Natural killer cell (primary cell): ENCODE results near the gene PTPRN. TPM values are rescaled to one million over a fixed set of nuclear protein-coding genes. Genes with fewer than 3 reads are reported as not detected.

Experiments used
- ATAC-seq, 3 donors: fragments of 150-1000 bp in 2 of 3; fragments of 200-7000 bp in 1 of 3; cut with Tn5 transposase; 1 replicate in 1 of 3; 2 replicates in 2 of 3; pipeline ENCODE4 v1.10.0; 2021; ENCODE audit warnings: mild to moderate bottlenecking in 2 of 3, moderate library complexity in 2 of 3
- DNase-seq, 2 donors: peaks; one replicate each; pipeline versions ENCODE4 v3.0.0 to v3.0.0-alpha.2; 2013 to 2021; ENCODE audit warnings: mixed read lengths in 1 of 2
- H3K27ac ChIP-seq: one replicate; pipeline ENCODE4 v1.5.1; 2013; ENCODE audit warnings: mild to moderate bottlenecking, low read length
- H3K27me3 ChIP-seq: one replicate; pipeline ENCODE4 v1.6.1; 2013; ENCODE audit warnings: low read length; ENCODE audit not compliant: control insufficient read depth, insufficient read depth
- H3K36me3 ChIP-seq: one replicate; pipeline ENCODE4 v1.6.1; 2013; ENCODE audit warnings: low read length; ENCODE audit not compliant: control insufficient read depth, insufficient read depth
- H3K4me1 ChIP-seq: one replicate; pipeline ENCODE4 v1.6.1; 2013; ENCODE audit warnings: low read length; ENCODE audit not compliant: control insufficient read depth, insufficient read depth
- H3K4me3 ChIP-seq: one replicate; pipeline ENCODE4 v1.5.1; 2013; ENCODE audit warnings: low read length
- H3K9me3 ChIP-seq: one replicate; pipeline ENCODE4 v1.6.1; 2013; ENCODE audit warnings: low read length; ENCODE audit not compliant: control insufficient read depth, insufficient read depth
- H3K27ac Mint-ChIP-seq, 2 donors: one replicate each; pipeline ENCODE4 v1.8.0; 2022; ENCODE audit warnings: mild to moderate bottlenecking in 2 of 2, mixed read lengths in 2 of 2, moderate library complexity in 1 of 2
- H3K27me3 Mint-ChIP-seq, 2 donors: one replicate each; pipeline ENCODE4 v1.8.0; 2022; ENCODE audit warnings: low read depth in 2 of 2, mixed read lengths in 2 of 2
- H3K36me3 Mint-ChIP-seq: one replicate; pipeline ENCODE4 v1.8.0; 2022; ENCODE audit warnings: mixed read lengths
- H3K4me1 Mint-ChIP-seq, 2 donors: one replicate each; pipeline ENCODE4 v1.8.0; 2022; ENCODE audit warnings: mixed read lengths in 2 of 2
- H3K4me3 Mint-ChIP-seq: one replicate; pipeline ENCODE4 v1.8.0; 2022; ENCODE audit warnings: mild to moderate bottlenecking, moderate library complexity, mixed read lengths
- H3K9me3 Mint-ChIP-seq, 2 donors: one replicate each; pipeline ENCODE4 v1.8.0; 2022; ENCODE audit warnings: mixed read lengths in 2 of 2
- WGBS: methylation state at CpG from one replicate; pipeline ENCODE4 v1.1.7; 2013; ENCODE audit warnings: missing lambda C conversion rate; ENCODE audit not compliant: insufficient coverage; 5-methylcytosine and 5-hydroxymethylcytosine counted together
- intact Hi-C: fragments of 100-400 bp; cut with micrococcal nuclease; formaldehyde crosslinking; loops from one replicate; pipeline ENCODE4 v1.14.2; 2022
- total RNA-seq, 4 donors: library from RNA; stranded (reverse); fragments of 120-200 nt in 1 of 4; gene quantifications; one replicate each; pipeline versions ENCODE4 v1.2.3 to v1.2.4, GENCODE V29; 2013 to 2022
- TF ChIP-seq, protein P1 (sequence below): fragments of 200-600 bp; IDR thresholded peaks from one replicate; pipeline ENCODE4 v1.8.0; 2022; ENCODE audit warnings: antibody characterized with exemption

The PTPRN gene
- total RNA-seq, 3 donors from 2014 or later (not counting 1 experiment from before 2014, with no cell fraction given), result 0.23 to 0.35 TPM; not detected in 1

DNA sequence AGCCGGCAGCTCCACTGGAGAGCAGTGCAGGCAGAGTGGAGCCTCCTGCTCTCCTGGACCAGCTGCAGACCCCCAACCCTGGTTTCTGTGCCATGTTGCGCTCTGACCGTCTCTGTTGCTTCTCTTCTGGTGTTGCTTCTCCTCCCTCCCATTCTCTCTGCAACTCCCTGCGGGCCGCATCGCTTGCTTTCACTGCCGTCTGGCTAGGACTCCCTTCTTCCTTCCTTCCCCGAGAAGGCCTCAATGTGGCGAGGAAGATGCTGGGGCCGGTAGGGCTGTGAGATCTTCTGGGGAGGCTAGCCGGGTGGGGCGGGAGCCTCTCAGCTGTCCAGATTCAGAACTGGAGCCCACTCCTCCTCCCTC, 23.8 kb downstream of the PTPRN start:
- ATAC-seq, result no peak
- 97% methylated on average over 12 of the region's 12 CpGs for WGBS
- peaks cover 50% of the 10 kb centered on the region for H3K36me3 ChIP-seq

GRCh38 chr2:219284501-219285372, 24.5 kb downstream of the PTPRN start:
- intact Hi-C loops, result no loop called here
- Histone ChIP-seq H3K4me1 (peaks cover 10% of the 10 kb centered on the region), H3K36me3 (peaks cover 50% of the 10 kb centered on the region), H3K9me3 (no peaks in the 10 kb centered on the region), H3K27ac (no peak overlapping the region), H3K27me3 (no peaks in the 10 kb centered on the region), H3K4me3 (no peak overlapping the region)
- DNase-seq (no peak), ATAC-seq (no peak)
- H3K9me3 Mint-ChIP-seq, result no peaks in the 10 kb centered on the region
- H3K36me3 Mint-ChIP-seq, result no peaks in the 10 kb centered on the region
- H3K27me3 Mint-ChIP-seq, result no peaks in the 10 kb centered on the region
- 98% methylated on average over 16 of the region's 16 CpGs for WGBS
- TF ChIP-seq, protein P1, sequence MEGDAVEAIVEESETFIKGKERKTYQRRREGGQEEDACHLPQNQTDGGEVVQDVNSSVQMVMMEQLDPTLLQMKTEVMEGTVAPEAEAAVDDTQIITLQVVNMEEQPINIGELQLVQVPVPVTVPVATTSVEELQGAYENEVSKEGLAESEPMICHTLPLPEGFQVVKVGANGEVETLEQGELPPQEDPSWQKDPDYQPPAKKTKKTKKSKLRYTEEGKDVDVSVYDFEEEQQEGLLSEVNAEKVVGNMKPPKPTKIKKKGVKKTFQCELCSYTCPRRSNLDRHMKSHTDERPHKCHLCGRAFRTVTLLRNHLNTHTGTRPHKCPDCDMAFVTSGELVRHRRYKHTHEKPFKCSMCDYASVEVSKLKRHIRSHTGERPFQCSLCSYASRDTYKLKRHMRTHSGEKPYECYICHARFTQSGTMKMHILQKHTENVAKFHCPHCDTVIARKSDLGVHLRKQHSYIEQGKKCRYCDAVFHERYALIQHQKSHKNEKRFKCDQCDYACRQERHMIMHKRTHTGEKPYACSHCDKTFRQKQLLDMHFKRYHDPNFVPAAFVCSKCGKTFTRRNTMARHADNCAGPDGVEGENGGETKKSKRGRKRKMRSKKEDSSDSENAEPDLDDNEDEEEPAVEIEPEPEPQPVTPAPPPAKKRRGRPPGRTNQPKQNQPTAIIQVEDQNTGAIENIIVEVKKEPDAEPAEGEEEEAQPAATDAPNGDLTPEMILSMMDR, result no peak
- no peak overlapping the region for H3K27ac Mint-ChIP-seq
- H3K4me3 Mint-ChIP-seq, result no peak overlapping the region
- peaks cover 13 to 24% of the 10 kb centered on the region in 2 donors for H3K4me1 Mint-ChIP-seq

More for the DNA sequence above, 23.8 kb downstream of the PTPRN start:
- Histone ChIP-seq H3K27ac (no peak overlapping the region), H3K4me3 (no peak overlapping the region), H3K27me3 (no peaks in the 10 kb centered on the region), H3K9me3 (no peaks in the 10 kb centered on the region), H3K4me1 (peaks cover 4% of the 10 kb centered on the region)
- TF ChIP-seq, protein P1, result no peak
- intact Hi-C loops, result no loop called here
- H3K36me3 Mint-ChIP-seq, result no peaks in the 10 kb centered on the region
- H3K9me3 Mint-ChIP-seq, result no peaks in the 10 kb centered on the region
- H3K27ac Mint-ChIP-seq, result no peak overlapping the region
- H3K4me3 Mint-ChIP-seq, result no peak overlapping the region
- H3K27me3 Mint-ChIP-seq, result no peaks in the 10 kb centered on the region
- peaks cover 7 to 18% of the 10 kb centered on the region in 2 donors for H3K4me1 Mint-ChIP-seq
- DNase-seq, result no peak

DNA sequence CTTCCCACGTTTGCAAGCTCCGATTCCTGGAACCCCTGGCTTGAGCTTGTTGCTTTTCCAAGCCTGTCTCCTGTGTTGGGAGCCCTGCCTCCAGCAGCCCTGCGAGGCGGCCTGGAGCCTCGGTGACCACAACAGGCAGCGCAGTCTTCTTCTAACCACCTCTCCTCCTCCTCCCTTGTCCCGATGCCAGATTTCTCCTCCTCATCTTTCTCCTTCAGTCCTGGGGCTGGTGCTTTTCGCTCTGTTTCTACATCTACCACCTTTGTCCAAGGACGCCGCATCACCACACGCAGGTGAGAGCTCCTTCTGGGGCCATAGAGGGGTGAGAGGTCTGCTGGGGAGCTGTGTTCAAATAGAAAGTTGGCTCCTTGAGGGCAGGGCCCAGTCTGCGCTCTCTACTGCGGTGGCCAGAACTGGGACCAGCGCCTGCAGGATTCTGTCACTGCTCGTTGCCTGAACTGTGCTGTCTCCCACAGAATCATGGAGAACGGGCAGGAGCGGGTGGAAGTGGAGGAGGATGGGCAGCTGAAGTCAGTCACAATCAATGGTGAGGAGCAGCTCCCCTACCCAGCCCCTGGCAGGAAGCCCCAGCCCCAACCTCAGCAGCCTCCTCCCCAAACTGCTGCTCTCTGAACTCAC, 26.1 kb downstream of the PTPRN start:
- Histone ChIP-seq H3K4me3 (no peak overlapping the region), H3K4me1 (peaks cover 23% of the 10 kb centered on the region), H3K9me3 (no peaks in the 10 kb centered on the region), H3K36me3 (peaks cover 50% of the 10 kb centered on the region), H3K27ac (no peak overlapping the region), H3K27me3 (no peaks in the 10 kb centered on the region)
- Mint-ChIP-seq H3K9me3 (no peaks in the 10 kb centered on the region), H3K27me3 (no peaks in the 10 kb centered on the region), H3K36me3 (no peaks in the 10 kb centered on the region), H3K4me3 (no peak overlapping the region), H3K4me1 (peaks cover 25 to 38% of the 10 kb centered on the region in 2 donors), H3K27ac (peak overlapping the region; percentile 97 to 99)
- ATAC-seq, result no peak
- DNase-seq, result no peak
- 97% methylated on average over 13 of the region's 17 CpGs for WGBS
- intact Hi-C loops, result no loop called here
- TF ChIP-seq, protein P1, result no peak
